Measurements from ENCODE around the gene ENTPD6.

The ENTPD6 gene

GRCh38 chr20:25222461-25223178, 27.1 kb downstream of the ENTPD6 start:
- Histone ChIP-seq H3K4me1 (ENCODE audit: control insufficient read depth, insufficient read depth, low read length) (0 out of 2 replicates have a peak, but pooled peaks cover 3% of the 10 kb centered on the region), H3K36me3 (ENCODE audit: control insufficient read depth in 2 of 2, insufficient read depth in 1 of 2, low read length in 2 of 2) (peaks cover 4 to 57% of the 10 kb centered on the region in 2 experiments; a peak in 2 of 3 replicates), H3K4me3 (ENCODE audit: low read depth, low read length) (no peak overlapping the region), H3K27ac (ENCODE audit: extremely low read depth, low read depth, low read length) (0 out of 2 replicates have a peak overlapping the region, but pooled peaks have one; percentile 16), H3K9me3 (ENCODE audit: control insufficient read depth, insufficient read depth, low read depth, low read length) (no peaks in the 10 kb centered on the region)
- POLR2A ChIA-PET: interaction anchor here (0.6 to 2.3 kb wide), 6 partner anchors 23 to 899 kb away, joined by 3 to 14 read pairs (median 4); partner anchors contain the start of genes GINS1 and PYGB
- CTCF ChIA-PET: interaction anchor here (0.8 to 1.8 kb wide), 5 partner anchors 11 to 176 kb away, joined by 3 to 5 read pairs (median 3); no protein-coding TSS in a partner anchor
- TF ChIP-seq ZNF394 (tag by site-specific recombination; IDR thresholded peaks at IDR 0.05; ENCODE audit: borderline replicate concordance): no peak
- no peak for TF ChIP-seq ZNF529 (tag by site-specific recombination; IDR thresholded peaks at IDR 0.05; ENCODE audit: insufficient replicate concordance)
- no peak for TF ChIP-seq ZNF266 (tag by site-specific recombination; IDR thresholded peaks at IDR 0.05; ENCODE audit: low read depth)
- no peak for TF ChIP-seq ZNF248 (tag by site-specific recombination; IDR thresholded peaks at IDR 0.05)
- no peak for TF ChIP-seq ZNF792 (tag by site-specific recombination; IDR thresholded peaks at IDR 0.05)
- no peak for TF ChIP-seq ZNF645 (tag by site-specific recombination; IDR thresholded peaks at IDR 0.05)
- no peak for TF ChIP-seq ZNF211 (tag by site-specific recombination; IDR thresholded peaks at IDR 0.05; ENCODE audit: low read depth)
- no peak for TF ChIP-seq ZNF354C (tag by site-specific recombination; IDR thresholded peaks at IDR 0.05; ENCODE audit: borderline replicate concordance, low read depth)
- TF ChIP-seq ZNF148 (tag by site-specific recombination; IDR thresholded peaks at IDR 0.05; ENCODE audit: borderline replicate concordance): no peak
- no peak for TF ChIP-seq ZBTB48 (tag by site-specific recombination; IDR thresholded peaks at IDR 0.05)
- TF ChIP-seq, protein P1, sequence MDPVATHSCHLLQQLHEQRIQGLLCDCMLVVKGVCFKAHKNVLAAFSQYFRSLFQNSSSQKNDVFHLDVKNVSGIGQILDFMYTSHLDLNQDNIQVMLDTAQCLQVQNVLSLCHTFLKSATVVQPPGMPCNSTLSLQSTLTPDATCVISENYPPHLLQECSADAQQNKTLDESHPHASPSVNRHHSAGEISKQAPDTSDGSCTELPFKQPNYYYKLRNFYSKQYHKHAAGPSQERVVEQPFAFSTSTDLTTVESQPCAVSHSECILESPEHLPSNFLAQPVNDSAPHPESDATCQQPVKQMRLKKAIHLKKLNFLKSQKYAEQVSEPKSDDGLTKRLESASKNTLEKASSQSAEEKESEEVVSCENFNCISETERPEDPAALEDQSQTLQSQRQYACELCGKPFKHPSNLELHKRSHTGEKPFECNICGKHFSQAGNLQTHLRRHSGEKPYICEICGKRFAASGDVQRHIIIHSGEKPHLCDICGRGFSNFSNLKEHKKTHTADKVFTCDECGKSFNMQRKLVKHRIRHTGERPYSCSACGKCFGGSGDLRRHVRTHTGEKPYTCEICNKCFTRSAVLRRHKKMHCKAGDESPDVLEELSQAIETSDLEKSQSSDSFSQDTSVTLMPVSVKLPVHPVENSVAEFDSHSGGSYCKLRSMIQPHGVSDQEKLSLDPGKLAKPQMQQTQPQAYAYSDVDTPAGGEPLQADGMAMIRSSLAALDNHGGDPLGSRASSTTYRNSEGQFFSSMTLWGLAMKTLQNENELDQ (tag by site-specific recombination; IDR thresholded peaks at IDR 0.05; ENCODE audit: low read depth): no peak
- TF ChIP-seq ZNF416 (tag by site-specific recombination; IDR thresholded peaks at IDR 0.05): no peak
- no peak for TF ChIP-seq GLI4 (tag by site-specific recombination; IDR thresholded peaks at IDR 0.05)
- TF ChIP-seq ZNF777 (tag by site-specific recombination; IDR thresholded peaks at IDR 0.05; ENCODE audit: borderline replicate concordance): no peak

DNA sequence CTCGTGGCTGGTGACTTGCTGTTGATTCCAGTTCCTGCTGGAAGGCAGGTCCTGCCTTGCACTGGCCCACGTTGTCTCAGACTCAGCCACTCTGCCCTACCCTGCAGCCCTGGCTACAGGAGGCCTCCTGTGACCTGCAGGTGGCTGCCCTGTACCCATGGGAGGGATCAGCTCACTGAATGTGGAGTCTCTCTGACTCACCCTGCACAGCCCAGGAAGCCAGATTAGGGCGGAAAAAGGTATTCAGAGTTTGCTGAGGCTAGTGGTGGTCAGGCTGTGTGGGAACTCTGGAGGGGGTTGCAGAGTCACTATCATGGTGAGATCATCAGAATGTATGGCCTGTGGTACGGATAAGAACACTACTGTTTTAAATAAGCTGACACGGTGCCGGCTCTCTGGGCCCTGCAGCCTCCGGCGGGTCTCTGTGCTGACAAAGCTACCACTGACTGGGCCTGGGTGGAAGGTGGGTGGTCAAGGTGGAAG, 27.7 kb downstream of the ENTPD6 start:
- Histone ChIP-seq H3K4me1 (ENCODE audit: control insufficient read depth, insufficient read depth, low read length) (0 out of 2 replicates have a peak, but pooled peaks cover 3% of the 10 kb centered on the region), H3K36me3 (ENCODE audit: control insufficient read depth in 2 of 2, insufficient read depth in 1 of 2, low read length in 2 of 2) (peaks cover 4 to 51% of the 10 kb centered on the region in 2 experiments; a peak in 2 of 3 replicates), H3K9me3 (ENCODE audit: control insufficient read depth, insufficient read depth, low read depth, low read length) (no peaks in the 10 kb centered on the region), H3K27ac (ENCODE audit: extremely low read depth, low read depth, low read length) (no peak overlapping the region), H3K4me3 (ENCODE audit: low read depth, low read length) (no peak overlapping the region)
- POLR2A ChIA-PET: interaction anchor here (0.6 to 2.3 kb wide), 6 partner anchors 11 to 899 kb away, joined by 3 to 14 read pairs (median 4); partner anchors contain the start of genes GINS1 and PYGB
- CTCF ChIA-PET: interaction anchor here (0.7 to 1.8 kb wide), 6 partner anchors 11 to 352 kb away, joined by 3 to 5 read pairs (median 3); no protein-coding TSS in a partner anchor
- TF ChIP-seq ZNF174 (tag by site-specific recombination; IDR thresholded peaks at IDR 0.05): no peak
- TF ChIP-seq HOXD13 (CRISPR knock-in tag; IDR thresholded peaks at IDR 0.05; ENCODE audit: borderline replicate concordance): no peak
- TF ChIP-seq ZNF19 (tag by site-specific recombination; IDR thresholded peaks at IDR 0.05; ENCODE audit: low read depth): no peak
- no peak for TF ChIP-seq ZBTB1 (tag by site-specific recombination; IDR thresholded peaks at IDR 0.05)
- TF ChIP-seq ZNF514 (tag by site-specific recombination; IDR thresholded peaks at IDR 0.05): no peak
- no peak for TF ChIP-seq ZNF654 (tag by site-specific recombination; IDR thresholded peaks at IDR 0.05; ENCODE audit: low read depth)
- no peak for TF ChIP-seq ZNF561 (tag by site-specific recombination; IDR thresholded peaks at IDR 0.05; ENCODE audit: borderline replicate concordance)

Data from HEK293 (cell line).